Measurements from ENCODE around the gene EMP3.

Gene EMP3

GRCh38 chr19:48379058-48379457 lies 53.7 kb downstream of the EMP3 start:
- DNase-seq (ENCODE audit: low spot score), result no peak
